GM23248 (cell line): ENCODE data around the gene KCNIP3.

Source experiments
- EZH2 ChIP-seq: fragments of 200-600 bp; sonication (generic); IDR thresholded peaks from 2 replicates; pipeline ENCODE4 v1.6.1; 2018; ENCODE audit warnings: antibody characterized with exemption, mild to moderate bottlenecking; ENCODE audit not compliant: insufficient read depth, poor library complexity, severe bottlenecking
- EZH2phosphoT487 ChIP-seq: fragments of 200-600 bp; sonication (generic); IDR thresholded peaks from 2 replicates; pipeline ENCODE4 v1.6.1; 2018; ENCODE audit warnings: antibody characterized with exemption, moderate library complexity, mild to moderate bottlenecking, low read depth; ENCODE audit not compliant: insufficient read depth

- no peak for TF ChIP-seq EZH2
- no peak for TF ChIP-seq EZH2phosphoT487
Measured at GRCh38 chr2:95337829-95338228, 40.7 kb downstream of the KCNIP3 start.
